GM03348 (cell line): ENCODE results near the gene LHX4.
"Not testable (repeated sequence)": the region's sequence is repeated elsewhere in the genome, so short reads cannot be mapped to it uniquely, and the experiment has no call there.

Experiments used
- DNase-seq: peaks from one replicate; pipeline ENCODE4 v3.0.0; 2012; ENCODE audit warnings: low spot score

Gene LHX4

GRCh38 chr1:180197231-180197630, 32.8 kb upstream of the LHX4 start:
- no peak for DNase-seq

GRCh38 chr1:180198196-180198595, 31.9 kb upstream of the LHX4 start:
- no peak for DNase-seq

DNA sequence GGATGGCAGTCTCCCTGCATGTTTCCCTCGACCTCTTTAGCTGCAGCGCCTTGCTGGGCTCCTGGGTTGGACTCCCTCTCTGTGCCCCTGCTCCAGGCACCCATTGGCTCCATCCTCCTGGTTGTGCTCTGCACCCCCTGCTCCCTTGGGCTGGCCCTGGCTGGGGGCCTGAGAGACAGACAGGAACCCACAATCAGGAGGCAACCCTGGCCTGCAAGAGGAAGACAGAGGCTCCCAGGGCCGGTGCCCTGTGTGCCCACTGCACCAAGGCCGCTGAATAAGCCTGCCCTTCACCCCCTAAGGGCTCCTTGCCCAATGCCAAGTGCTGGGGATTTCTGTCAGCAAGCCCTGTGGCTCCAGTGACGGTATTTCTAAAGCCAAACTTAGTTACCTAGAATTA, 31.5 kb upstream of the LHX4 start:
- no peak for DNase-seq

DNA sequence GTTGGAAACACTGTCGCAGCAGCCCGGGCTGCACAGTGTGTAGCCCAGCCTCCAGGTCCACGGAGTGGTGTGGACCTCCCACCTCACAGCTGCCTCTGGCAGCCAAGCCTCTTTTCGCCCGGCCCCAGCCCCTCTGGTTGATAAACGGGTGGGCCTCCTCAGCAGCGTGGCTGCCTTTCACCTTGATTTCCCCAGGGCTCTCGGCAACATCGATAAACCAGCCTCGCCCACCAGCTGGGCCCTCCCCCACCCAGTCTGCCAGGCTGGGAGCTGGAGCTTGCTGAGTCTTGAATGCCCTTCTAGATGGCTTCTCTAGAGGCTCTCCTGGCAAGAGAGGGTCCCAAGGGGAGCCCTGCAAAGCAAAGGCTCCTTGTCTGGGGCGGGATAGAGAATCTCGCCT, 31.0 kb upstream of the LHX4 start:
- no peak for DNase-seq

- no peak for DNase-seq
These were observed 28.4 kb upstream of the LHX4 start for GRCh38 chr1:180201451-180202200.

GRCh38 chr1:180202588-180202987, 27.5 kb upstream of the LHX4 start:
- DNase-seq = not testable (repeated sequence)

DNA sequence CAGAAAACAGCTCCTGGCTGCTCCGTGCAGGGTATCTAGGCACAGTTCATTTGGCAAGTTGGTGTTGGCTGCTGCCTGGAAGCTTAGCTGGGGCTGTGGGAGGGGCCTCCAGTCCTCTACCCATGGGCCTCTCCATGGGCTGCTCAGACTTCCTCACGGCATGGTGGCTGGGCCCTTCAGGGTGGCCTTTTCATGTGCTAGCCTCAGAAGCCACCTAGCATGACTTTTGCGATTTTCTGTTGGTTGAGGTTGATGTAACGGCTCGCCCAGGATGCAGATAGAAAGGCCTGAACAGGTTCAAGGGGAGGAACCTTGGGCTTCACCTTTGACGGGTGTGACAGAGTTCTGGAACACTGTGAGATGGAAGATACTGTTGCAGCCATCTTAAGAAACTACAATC, 25.8 kb upstream of the LHX4 start:
- DNase-seq = no peak

DNA sequence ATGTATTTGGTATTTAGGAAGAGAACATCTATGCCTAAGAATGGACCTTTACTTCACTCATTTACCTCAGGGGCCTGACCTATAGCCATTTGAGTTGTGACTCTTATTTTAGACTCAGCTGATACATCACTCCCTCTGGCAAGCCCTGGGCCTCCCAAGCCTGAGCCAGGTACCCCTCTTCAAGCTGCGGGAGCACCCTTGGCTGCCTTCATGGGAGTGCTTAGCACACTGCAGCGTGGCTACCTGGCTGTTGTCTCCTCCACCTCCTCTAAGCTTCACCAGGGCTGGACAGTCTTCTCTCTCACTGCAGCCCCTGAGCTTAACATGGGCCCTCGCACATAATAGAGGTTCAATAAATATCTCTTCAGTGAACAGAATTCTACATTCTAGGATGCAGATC, 23.5 kb upstream of the LHX4 start:
- no peak for DNase-seq

- no peak for DNase-seq
These were observed 21.8 kb upstream of the LHX4 start for GRCh38 chr1:180208264-180208663.

DNA sequence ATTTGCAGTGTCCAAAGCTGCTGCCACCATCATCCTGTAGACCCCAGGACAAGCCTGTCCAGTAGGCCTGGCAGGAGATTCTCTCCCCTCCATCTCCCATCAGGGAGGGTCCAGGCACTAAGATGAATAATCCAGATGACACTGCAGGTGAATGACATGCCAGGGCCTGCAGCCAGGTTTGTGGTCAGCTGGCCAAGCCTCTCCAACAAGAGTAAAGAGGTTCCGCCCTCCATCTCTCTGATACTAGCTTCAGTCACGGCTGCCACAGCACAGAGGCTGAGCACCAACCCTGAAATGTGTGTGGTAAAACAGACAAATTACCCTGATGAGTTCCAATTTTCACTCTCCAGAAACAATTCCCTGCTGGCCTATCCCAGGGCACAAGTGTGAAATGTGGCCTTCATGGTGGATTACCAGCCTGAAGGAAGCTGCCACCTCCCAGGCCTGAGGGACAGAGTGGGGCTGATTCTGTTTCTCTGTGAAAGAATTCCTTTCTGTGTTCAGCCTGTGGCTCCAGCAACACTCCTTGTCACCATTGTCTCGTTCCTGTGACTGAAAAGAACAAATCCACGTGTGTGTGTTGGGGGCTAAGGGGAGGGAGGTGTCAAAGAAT, 19.9 kb upstream of the LHX4 start:
- DNase-seq = no peak

GRCh38 chr1:180211156-180211859, 18.8 kb upstream of the LHX4 start:
- no peak for DNase-seq

DNA sequence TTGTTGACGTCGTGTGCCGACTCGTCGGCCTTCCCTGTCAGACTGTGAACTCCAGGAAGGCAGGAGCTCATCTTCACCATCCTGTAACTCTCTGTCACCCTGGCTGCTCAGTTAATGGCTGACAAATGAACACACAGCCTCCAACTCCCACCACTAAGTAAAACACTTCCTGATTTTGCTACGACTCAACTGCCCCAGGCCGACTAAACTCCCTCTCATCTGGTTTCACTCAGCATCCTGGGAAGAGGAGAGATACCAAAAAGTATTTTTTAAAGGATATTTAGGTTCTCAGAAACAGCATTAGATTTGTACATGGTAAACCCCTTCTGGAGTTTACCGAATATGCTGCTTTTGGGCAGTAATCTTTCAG, 18.2 kb upstream of the LHX4 start:
- no peak for DNase-seq

DNA sequence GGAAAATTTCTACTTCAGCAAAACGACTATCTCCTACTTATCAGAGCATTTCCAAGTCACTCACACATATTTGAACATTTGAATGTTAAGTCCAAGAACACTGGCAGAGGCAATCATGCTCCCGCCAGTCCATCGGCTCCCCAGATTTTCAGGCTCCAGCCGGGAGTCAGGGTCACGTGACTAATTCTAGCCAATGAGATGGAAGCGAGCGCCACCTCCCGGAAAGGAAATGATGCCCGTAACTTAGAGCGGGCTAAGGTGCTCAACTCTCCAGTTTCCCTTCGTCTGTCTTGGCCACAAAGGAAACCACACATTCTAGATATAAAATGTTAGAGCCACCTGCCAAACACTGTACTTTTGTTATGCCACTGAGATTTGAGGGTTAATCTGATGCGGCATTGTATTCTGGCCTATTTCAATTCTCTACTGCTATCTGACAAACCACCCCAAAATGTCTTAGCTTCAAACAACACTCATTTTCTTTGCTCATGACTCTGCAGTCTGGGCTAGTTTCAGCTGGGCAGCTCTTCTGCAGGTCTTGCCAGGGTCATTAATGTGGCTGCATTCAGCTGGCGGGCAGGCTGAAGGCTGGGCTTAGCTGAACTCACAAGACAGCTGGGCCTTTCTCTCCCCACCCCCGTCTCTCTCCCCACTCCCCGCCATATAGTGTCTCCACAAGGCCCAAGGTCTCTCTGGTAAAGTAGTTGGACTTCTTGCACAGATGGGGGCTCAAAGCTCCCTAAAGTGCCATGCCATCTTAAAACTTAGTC, 16.5 kb upstream of the LHX4 start:
- no peak for DNase-seq

GRCh38 chr1:180215856-180216625, 14.0 kb upstream of the LHX4 start:
- DNase-seq = no peak

DNA sequence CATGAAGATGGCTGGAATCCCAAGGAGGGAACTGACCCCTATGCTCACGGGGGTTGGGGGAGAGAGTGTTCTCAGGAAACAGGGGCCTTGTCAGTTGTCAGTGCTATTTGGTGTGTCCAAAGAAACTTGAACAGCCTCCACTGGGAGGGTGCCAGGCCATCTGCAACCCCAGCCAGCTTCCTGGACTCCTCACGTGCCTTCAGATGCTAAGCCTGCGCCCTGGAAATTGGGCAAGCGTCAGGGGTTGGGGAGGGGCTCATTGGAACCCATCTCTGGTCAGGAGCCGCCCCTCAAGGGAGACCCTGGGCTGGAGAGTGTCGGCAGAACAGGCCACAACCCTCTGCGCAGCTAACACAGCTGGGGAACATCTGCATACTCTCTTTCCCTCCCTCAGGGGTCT, 13.1 kb upstream of the LHX4 start:
- DNase-seq = no peak

- no peak for DNase-seq
These were observed 11.0 kb upstream of the LHX4 start for GRCh38 chr1:180218806-180219765.

GRCh38 chr1:180219776-180220175, 10.3 kb upstream of the LHX4 start:
- DNase-seq = no peak

GRCh38 chr1:180221462-180221861, 8.6 kb upstream of the LHX4 start:
- DNase-seq = peak; percentile 76

DNA sequence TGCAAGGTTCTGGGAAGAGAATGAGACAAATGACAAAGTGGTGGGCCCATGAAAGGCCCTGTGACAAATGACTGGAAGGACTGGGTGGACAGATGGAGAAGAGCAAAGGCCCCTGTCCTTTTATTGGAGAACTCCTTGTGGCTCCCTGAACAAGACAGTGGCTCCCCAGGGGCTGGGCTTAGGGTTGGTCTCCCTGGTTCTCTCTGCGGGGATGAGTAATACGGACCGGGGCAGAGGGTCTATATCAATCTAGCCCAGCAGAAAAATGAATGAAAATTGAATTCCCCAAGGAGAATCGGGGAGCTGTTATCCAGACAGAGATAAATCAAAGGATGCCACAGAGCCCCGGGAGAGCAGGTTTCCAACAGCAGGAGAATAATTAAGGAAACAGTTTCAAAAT, 5.2 kb upstream of the LHX4 start:
- DNase-seq = no peak

- no peak for DNase-seq
These were observed 4.7 kb upstream of the LHX4 start for GRCh38 chr1:180225403-180225802.
